IPS-11a (cell line): ENCODE measurements around the gene CHRNA9.
"Not testable (repeated sequence)": the region's sequence is repeated elsewhere in the genome, so short reads cannot be mapped to it uniquely, and the experiment has no call there.

Source experiments
- H3K4me3 ChIP-seq: one replicate; pipeline ENCODE4 v1.5.1; 2013; ENCODE audit warnings: low read depth, low read length, control low read depth

Gene CHRNA9, protein sequence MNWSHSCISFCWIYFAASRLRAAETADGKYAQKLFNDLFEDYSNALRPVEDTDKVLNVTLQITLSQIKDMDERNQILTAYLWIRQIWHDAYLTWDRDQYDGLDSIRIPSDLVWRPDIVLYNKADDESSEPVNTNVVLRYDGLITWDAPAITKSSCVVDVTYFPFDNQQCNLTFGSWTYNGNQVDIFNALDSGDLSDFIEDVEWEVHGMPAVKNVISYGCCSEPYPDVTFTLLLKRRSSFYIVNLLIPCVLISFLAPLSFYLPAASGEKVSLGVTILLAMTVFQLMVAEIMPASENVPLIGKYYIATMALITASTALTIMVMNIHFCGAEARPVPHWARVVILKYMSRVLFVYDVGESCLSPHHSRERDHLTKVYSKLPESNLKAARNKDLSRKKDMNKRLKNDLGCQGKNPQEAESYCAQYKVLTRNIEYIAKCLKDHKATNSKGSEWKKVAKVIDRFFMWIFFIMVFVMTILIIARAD

DNA sequence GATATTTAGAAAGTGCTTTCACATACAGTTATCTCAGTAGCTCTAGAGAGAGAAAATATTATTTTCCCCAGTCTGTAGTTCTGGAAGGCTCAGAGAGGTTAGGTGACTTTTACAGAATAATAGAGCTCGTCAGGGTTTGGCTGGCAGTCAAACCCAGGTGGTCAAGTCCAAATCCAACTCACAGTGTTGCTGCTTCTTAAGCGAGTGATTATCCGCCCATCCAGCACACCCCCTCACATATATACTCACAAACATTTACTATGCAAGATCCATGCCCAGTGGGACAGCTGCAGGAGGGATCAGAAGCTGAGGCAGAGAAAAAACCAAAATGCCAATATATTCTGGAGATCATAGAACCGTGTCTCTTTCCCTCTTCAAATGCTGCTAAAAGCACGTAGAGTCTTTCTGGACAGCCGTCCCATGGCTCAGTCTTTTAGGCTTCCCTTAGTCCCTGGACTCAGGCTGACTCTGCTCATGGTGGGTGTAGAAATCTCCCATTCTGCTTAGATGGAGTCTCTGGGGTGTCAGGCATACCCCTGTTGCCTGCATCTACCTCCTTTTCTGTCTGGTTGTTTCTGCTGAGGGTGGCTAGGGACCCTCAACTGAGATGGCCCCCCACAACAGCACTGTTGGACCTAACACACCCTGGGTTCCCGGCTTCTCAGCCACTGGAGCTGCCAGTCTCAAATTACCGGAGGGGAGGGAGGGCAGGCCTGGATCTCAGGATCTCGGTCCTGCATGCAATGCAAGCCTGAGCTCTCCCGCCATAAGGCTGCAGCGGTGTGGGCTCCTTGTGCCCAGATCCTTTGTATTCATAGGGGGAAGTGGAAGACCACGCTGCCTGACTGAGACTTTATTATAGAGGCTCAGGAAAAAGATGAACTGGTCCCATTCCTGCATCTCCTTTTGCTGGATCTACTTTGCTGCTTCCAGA lies at the start of gene CHRNA9:
Gene CHRNA9, plus strand, starts transcription at position 743 of the 934 bp plus-strand sequence. Its CDS starts 135 bp downstream, at position 878.
- no peak within 1 kb of the TSS for H3K4me3 ChIP-seq

DNA sequence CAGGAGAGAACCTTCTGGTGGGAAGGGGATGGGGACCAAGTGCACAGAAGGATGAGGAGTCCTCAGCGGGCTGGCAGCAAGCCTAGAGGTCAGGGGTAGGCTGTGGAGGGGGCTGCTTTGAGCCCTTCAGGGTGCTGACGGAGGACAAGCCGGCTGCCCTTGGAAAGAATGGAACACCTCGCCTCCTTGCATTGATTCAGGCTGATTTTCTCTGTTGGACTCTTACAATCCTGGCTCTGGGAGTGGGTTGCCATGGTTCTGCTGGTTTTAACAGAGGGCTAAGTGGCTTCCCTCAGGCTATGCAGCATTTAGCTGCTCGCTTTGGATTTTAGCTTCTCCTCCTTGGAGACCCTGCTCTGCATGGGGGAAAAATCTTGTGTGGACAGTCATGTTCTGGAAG lies 49.4 kb upstream of the CHRNA9 start:
- no peak overlapping the region for H3K4me3 ChIP-seq

DNA sequence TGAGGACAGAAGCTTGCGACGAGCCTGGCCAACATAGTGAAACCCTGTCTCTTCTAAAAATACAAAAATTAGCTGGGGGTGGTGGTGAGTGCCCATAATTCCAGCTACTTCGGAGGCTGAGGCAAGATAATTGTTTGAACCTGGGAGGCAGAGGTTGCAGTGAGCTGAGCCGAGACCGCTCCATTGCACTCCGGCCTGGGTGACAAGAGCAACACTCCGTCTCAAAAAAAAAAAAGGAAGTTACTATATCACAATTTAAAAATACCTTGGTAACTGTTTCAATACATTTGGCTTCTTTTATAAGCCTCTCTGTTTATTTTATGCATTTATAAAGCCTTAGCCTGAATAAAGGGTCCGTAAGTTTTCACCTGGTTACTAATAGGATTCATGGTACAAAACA lies 46.6 kb upstream of the CHRNA9 start:
- no peak overlapping the region for H3K4me3 ChIP-seq

DNA sequence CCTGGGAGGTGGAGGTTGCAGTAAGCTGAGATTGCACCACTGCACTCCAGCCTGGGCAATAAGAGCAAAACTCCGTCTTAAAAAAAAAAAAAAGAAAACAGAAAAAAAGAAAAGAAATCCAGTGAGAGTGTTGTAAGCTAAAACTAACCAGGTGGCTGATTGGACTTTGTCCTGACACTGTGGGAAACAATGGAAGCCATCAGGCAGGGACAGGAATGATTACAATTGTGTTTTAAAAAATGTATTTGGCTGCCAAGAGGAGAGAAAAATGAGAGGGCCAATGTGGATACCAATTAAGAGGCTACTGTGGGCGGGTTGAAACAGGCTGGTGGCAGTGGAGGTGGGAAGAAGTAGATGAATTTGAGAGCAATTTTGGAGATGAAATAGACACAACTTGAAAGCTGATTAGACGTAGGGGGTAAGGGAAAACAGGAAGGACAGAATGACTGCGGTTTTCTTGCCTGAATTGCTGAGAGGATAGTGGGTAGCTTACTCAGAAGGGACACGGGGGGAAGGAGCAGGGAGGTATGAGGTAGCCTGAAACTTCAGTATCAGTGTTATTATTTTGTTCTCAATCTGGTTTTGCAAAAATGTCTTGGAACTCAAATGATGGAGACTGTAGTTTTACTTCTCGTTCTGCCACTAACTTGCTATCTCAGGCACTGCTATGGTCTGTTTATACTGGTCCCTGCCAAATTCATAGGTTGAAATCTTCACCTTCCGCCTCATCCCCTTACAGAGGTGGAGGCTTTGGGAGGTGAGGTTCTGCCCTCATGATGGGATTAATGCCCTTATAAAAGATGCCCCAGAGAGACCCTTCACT lies 45.6 kb upstream of the CHRNA9 start:
- H3K4me3 ChIP-seq = no peak overlapping the region

DNA sequence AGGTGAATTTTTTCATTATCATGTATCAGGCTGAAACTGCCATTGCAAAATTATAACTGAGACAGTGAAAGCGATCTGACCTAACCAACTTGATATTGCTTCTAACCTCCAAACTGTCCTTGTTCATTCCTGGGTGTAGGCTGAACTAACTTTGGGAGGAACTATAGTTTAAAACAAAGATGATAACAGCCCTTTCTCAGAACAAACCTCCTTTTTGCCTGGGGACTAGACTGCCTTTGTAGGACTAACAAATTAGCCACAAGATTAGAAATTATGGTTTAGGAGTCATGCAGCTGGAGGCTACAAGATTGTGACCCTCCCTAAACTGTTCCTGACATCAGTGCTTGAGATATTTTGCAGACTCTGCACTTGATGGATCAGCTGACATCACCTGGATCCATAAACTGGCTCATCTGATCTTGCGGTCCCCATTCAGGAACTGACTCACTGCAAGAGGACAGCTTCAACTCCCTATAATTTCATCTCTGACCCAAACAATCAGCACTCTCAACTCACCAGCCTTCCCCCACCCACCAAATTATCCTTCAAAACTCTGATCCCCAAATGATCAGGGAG lies 44.4 kb upstream of the CHRNA9 start:
- H3K4me3 ChIP-seq = not testable (repeated sequence)

DNA sequence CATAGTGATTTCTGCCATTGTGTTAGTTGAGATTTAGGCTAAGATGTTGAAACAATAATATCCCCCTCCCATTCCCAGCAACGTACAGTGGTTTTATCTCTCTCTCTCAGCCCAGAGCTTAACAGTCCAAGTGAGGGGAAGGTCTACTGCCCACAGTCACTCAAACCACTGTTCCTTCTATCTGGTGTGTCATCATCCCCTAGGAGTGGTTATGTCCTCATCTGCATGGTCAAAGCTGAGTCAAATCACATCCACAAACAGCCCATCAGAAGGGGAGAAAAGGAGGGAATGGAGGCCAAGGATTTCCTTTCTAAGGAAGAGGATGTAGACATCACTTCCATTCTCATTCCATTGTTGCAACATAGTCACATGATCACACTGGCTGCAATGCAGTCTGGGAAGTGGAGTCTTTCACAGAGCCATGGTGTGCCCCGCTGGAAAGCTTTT lies 42.8 kb upstream of the CHRNA9 start:
- H3K4me3 ChIP-seq = no peak overlapping the region

DNA sequence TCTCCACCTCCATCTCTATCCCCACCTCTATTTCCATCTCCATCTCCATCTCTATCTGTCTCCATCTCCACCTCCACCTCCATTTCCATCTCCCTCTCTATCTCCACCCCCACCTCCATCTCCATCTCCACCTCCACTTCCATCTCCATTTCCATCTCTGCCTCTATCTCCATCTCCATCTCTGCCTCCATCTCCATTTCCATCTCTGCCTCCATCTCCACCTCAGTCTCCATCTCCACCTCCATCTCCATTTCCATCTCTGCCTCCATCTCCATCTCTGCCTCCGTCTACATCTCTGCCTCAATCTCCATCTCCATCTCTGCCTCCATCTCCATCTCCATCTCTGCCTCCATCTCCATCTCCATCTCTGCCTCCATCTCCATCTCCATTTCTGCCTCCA lies 40.8 kb upstream of the CHRNA9 start:
- H3K4me3 ChIP-seq = no peak overlapping the region

DNA sequence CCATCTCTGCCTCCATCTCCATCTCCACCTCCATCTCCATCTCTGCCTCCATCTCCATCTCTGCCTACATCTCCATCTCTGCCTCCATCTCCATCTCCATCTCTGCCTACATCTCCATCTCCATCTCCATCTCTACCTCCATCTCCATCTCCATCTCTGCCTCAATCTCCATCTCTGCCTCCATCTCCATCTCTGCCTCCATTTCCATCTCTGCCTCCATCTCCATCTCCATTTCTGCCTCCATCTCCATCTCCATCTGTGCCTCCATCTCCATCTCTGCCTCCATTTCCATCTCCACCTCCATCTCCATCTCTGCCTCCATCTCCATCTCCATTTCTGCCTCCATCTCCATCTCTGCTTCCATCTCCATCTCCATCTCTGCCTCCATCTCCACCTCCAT lies 40.1 kb upstream of the CHRNA9 start:
- H3K4me3 ChIP-seq = not testable (repeated sequence)

DNA sequence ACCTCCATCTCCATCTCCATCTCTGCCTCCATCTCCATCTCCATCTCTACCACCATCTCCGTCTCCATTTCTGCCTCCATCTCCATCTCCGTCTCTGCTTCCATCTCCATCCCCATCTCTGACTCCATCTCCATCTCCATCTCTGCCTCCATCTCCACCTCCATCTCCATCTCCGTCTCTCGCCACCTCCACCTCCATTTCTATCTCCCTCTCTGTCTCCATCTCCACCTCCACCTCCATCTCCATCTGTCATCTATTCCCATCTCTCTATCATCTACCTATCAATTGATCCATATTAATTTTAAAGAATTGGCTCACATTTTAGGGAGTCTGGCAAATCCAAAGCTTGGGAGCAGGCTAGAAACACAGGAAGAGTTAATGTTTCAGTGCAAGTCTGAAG lies 39.6 kb upstream of the CHRNA9 start:
- no peak overlapping the region for H3K4me3 ChIP-seq

DNA sequence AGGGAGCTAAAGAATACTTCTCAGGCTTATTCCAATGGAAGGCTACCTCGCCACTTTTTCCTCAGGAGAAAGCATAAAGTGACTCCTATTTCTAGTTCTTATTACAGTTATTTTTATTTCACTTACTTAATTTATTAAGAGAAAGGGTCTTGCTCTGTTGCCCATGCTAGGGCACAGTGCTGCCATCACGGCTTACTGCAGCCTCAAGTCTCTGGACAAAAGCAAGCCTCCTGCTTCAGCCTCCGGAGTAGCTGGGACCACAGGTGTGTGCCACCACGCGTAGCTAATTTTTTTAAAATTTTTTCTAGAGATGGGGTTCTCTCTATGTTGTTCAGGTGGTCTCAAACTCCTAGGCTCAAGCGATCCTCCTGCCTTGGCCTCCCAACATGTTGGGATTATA lies 36.0 kb upstream of the CHRNA9 start:
- no peak overlapping the region for H3K4me3 ChIP-seq

DNA sequence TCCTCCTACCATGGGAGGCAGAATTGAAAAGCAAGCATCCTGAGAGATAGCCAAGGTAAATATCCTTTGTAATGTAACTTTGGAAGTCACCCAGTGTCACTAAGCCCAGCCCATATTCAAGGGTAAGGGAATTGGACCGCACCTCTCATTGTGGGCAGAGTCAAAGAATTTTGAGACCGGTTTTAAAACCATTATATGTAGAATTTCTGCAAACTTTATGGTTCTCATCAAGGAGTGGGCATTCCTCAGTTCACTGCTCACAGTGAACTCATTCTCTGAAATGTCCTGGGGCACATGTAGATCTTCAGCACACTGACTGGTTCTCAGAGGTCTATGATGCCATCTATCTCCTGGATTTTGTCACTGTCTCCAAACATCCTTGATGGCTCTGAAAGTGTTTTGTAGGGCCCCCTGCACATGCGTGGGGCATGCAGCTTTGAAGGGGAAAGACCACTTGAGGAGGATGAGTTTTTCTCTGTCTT lies 35.3 kb upstream of the CHRNA9 start:
- no peak overlapping the region for H3K4me3 ChIP-seq

DNA sequence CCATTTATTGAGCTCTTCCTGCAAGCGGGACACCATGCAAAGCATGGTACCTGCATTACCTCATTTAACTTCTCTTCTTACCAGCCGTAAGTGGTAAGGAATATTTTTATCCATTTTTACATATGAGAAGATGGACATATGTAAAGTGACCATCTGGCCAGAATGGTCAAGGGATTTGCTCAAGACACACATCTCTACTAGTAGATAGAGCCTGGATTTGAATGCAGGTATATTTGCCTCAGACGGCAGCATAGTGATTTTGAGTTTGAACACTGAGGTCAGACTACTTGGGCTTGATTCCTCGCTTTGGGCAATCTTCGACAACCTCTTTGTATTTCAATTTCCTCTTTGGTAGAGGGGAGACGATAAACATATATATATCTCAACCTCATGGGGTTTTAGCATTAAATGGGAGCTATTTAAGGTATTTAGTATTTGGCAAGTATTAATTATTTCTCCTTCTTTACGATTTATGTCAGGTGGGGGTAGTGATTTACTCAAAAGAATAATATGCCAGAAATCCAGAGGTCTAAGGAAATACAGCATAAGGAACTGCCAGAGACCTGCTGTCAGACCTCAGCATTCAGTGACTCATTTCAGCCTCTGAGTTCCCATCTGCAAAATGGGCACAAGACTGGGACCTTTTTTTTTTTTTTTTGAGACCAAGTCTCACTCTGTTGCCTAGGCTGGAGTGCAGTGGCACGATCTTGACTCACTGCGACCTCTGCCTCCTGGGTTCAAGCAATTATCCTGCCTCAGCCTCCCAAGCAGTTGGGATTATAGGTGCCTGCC lies 34.6 kb upstream of the CHRNA9 start:
- H3K4me3 ChIP-seq = no peak overlapping the region

DNA sequence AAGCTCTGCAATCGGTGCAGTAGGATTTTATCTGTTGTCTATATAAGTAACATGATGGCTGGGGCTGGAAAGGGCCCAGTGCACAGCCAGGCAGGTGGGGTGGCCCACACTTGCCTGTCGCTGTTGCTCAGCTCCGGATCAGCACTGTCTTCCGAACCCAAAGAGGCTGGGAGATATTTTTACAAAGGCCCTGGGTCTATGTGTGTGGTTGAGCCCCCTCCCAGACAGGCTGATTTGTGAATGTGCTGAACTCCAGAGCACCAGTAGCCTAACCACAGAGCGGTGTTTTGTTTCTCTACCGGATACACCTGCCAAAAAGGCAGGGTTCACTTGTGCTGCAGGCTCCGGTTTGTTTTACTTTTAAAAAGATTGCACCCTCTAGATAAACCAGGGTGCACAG lies 33.5 kb upstream of the CHRNA9 start:
- H3K4me3 ChIP-seq = no peak overlapping the region

DNA sequence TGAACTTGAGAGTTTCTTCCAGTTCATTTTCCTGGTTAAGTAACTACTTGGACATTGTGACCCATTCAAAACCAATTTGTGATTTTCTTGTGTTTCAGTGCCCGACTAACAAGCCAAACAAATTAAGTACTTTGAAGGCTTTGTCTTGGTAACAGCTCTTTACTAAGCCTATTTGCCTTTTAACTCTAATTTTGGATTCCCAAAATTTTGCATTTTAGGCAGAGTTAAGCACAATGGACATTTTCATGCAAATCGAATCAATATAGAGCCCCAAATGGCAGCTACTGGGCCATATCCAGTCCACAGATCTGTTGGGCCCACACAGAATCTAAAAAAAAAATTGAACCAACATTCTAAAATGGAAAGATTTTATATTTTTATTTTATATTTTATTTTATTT lies 31.4 kb upstream of the CHRNA9 start:
- H3K4me3 ChIP-seq = no peak overlapping the region

DNA sequence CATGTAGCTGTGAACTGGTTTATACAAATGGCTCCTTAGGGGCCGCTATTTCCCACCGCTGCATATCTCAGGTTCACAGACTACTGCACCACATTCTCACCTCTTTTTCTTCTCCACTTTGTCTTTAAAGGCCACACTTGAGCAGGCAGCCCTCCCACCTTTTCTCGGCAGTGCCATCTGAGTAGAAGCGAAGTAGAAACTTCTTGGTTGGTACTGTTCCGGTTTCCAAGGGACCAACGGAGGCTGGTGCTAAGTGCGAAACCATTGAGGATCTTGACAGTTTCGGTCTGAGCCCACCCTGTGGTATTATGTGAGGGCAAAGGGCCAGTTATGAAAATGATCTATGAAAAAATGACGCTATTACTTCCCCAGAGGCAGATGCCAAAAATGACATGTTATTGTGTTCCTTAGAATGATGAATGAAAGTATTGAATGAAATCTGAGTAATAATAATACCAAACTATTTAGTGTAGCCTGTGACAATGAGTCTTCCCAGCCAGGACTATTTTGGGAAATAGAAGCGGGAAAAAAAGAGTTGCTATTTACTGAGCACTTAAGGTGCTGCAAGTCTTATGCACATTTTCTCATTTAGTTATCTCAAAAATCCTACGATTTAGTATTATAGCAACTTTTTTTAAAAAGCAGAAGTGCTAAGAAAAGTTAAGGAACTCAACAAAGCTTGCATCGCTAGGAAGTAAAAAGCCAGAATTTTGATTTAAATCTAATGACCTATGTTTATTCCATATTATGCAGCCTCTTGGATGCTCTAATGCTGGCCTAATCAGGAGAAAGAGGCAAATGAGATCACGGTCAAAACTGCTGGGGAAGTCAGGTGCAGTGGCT lies 29.6 kb upstream of the CHRNA9 start:
- no peak overlapping the region for H3K4me3 ChIP-seq

DNA sequence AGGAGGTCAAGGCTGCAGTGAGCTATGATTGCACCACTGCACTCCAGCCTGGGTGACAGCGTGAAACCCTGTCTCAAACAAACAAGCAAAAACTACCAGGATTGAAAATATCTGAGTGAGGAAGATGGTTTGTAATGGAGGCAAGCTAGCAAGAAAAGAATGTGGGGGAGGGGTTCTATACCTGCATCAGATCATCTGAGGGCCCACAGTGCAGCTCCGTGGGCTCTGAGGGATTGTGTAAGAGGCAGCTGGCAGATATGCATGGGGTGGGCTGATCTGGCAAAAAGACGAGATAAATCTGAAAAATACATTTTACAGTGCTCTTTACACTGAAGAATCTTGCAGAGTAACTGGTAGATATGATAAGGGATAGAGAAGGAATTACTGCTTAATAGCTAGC lies 28.9 kb upstream of the CHRNA9 start:
- no peak overlapping the region for H3K4me3 ChIP-seq

DNA sequence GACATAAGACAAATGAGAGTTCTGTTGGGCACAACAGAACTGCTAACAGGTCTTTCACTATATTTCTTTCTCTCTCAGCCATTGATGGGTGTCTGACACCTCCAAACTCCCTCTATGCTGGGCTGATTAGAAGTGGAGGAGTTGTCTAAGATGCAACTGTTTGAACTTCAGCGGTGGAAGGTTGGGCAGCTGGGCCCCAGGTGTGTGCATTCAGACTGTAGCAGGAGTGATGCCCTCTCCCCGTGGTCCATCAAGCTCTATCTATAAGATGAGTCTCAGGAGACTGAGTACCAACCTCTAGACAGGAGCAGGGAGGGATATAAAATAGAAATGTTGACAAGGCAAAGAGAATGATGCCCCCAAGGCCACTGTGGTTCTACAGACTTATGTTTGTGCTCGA lies 28.2 kb upstream of the CHRNA9 start:
- no peak overlapping the region for H3K4me3 ChIP-seq

DNA sequence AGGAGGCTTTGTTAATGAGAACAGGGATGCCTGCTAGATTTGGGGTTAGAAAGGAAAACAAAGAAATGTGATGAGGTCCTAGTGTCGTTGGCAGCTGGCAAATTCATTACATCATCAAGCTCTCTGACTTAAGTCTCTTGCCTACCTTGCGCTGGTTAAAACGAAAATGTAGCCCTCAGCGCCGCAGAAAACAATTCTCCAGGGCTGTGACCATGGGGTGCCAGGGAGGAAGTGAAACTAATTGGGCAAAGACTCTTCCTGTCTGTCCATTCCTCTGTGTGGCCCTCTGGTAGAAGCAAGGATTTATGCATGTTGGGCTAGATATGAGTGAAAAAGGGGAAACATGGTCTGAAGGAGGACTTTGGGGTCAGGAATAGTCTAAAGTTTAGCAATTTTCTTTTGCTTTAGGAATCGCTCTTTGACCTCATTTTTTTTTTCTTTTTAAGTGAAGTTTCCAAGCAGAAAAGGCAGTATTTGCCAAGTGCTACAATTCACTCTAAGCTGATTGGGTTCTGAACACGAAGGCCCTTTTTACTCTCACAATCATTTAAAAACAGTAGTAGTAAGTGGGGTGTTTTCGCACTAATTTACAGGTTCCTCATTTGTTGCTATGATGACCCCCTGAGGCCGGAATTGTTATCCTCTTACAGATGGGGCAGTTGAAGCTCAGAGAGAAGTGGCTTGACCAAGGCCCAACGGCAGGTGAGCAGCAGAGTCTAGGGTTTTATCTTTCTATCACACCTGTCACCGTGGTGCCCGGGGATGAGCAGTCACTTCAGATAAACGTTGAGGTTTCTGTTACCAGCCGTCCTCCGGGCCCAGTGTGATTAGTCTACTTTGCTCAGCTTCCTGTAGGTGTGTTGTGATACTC lies 27.3 kb upstream of the CHRNA9 start:
- H3K4me3 ChIP-seq = no peak overlapping the region
